Keratinocyte (primary cell): ENCODE data around the gene CRX. TPM values are rescaled to one million over a fixed set of nuclear protein-coding genes. Genes with fewer than 3 reads are reported as not detected.

Experiments
- DNase-seq: peaks from one replicate; pipeline ENCODE4 v3.0.0-alpha.2; 2011; ENCODE audit warnings: low read depth, missing footprints, low spot score
- FAIRE-seq: peaks from 2 replicates; lab custom pipeline; 2011; peaks lifted over from hg19 to GRCh38; lab: Jason Lieb, UNC
- H2AFZ ChIP-seq: 2 replicates; pipeline ENCODE4 v1.6.0; 2012; ENCODE audit warnings: low read length, control low read depth, inconsistent platforms; ENCODE audit not compliant: control insufficient read depth
- H3K27ac ChIP-seq: 2 replicates; pipeline ENCODE4 v1.5.1; 2011; ENCODE audit warnings: low read length; ENCODE audit not compliant: control insufficient read depth, insufficient read depth
- H3K27me3 ChIP-seq: 3 replicates; pipeline ENCODE4 v1.6.0; 2011; ENCODE audit warnings: low read length; ENCODE audit not compliant: control insufficient read depth, insufficient read depth; ENCODE audit errors: extremely low read depth
- H3K36me3 ChIP-seq, 2 experiments: 2 replicates in 1 of 2; 3 replicates in 1 of 2; pipeline ENCODE4 v1.5.1; 2011; ENCODE audit warnings: low read length in 2 of 2, mild to moderate bottlenecking in 1 of 2; ENCODE audit not compliant: control insufficient read depth in 2 of 2, insufficient read depth in 2 of 2; ENCODE audit errors: extremely low read depth in 1 of 2
- H3K4me1 ChIP-seq: 3 replicates; pipeline ENCODE4 v1.5.1; 2011; ENCODE audit warnings: low read length; ENCODE audit not compliant: control insufficient read depth, insufficient read depth; ENCODE audit errors: extremely low read depth
- H3K4me2 ChIP-seq: 3 replicates; pipeline ENCODE4 v1.6.0; 2011; ENCODE audit warnings: low read depth, low read length; ENCODE audit not compliant: control insufficient read depth, insufficient read depth; ENCODE audit errors: extremely low read depth
- H3K4me3 ChIP-seq, 3 experiments: fragments of 200-600 bp in 1 of 3; sonication (generic) in 1 of 3; 2 replicates in 2 of 3; 3 replicates in 1 of 3; pipeline ENCODE4 v1.5.1; 2011 to 2016; ENCODE audit warnings: low read length in 3 of 3, mild to moderate bottlenecking in 3 of 3, control low read depth in 2 of 3, inconsistent platforms in 1 of 3, low read depth in 1 of 3, mixed read lengths in 1 of 3, mixed run types in 1 of 3, moderate library complexity in 1 of 3; ENCODE audit not compliant: control insufficient read depth in 2 of 3, insufficient read depth in 2 of 3; ENCODE audit errors: extremely low read depth in 1 of 3
- H3K79me2 ChIP-seq: 2 replicates; pipeline ENCODE4 v1.6.0; 2012; ENCODE audit warnings: low read length; ENCODE audit not compliant: control insufficient read depth, insufficient read depth
- H3K9ac ChIP-seq: 3 replicates; pipeline ENCODE4 v1.6.0; 2011; ENCODE audit warnings: low read length; ENCODE audit not compliant: control insufficient read depth, insufficient read depth; ENCODE audit errors: extremely low read depth
- H3K9me1 ChIP-seq: 3 replicates; pipeline ENCODE4 v1.6.0; 2011; ENCODE audit warnings: low read length; ENCODE audit not compliant: control insufficient read depth, insufficient read depth; ENCODE audit errors: extremely low read depth
- H3K9me3 ChIP-seq: 2 replicates; pipeline ENCODE4 v1.5.1; 2012; ENCODE audit warnings: low read depth, low read length; ENCODE audit not compliant: control insufficient read depth
- H4K20me1 ChIP-seq: 3 replicates; pipeline ENCODE4 v1.6.0; 2011; ENCODE audit warnings: low read length; ENCODE audit not compliant: control insufficient read depth, insufficient read depth; ENCODE audit errors: extremely low read depth
- CTCF ChIP-seq, 3 experiments: IDR thresholded peaks in 1 of 3; conservative IDR thresholded peaks in 1 of 3; optimal IDR thresholded peaks in 1 of 3; 2 replicates in 2 of 3; 3 replicates in 1 of 3; pipeline versions ENCODE3 to v1.5.1; 2011; ENCODE audit warnings: low read length in 3 of 3, mild to moderate bottlenecking in 3 of 3, moderate library complexity in 2 of 3, control low read depth in 1 of 3, inconsistent platforms in 1 of 3; ENCODE audit not compliant: insufficient read depth in 2 of 3; ENCODE audit errors: extremely low read depth in 1 of 3
- EZH2 ChIP-seq: IDR thresholded peaks from one replicate; pipeline ENCODE4 v1.6.1; 2012; ENCODE audit warnings: inconsistent platforms, mild to moderate bottlenecking, low read length, moderate library complexity
- dilution Hi-C: fragments of 300-500 bp; cut with MboI; formaldehyde crosslinking; loops from one replicate; pipeline ENCODE4 v1.7.0; 2020; ENCODE audit warnings: low sequenced_read_pairs; ENCODE audit not compliant: extremely low pct_ligation_motif_present
- polyA plus RNA-seq, 5 experiments: library from polyadenylated mRNA; depleted of rRNA in 3 of 5; stranded (reverse) in 3 of 5; stranded (forward) in 1 of 5; unstranded in 1 of 5; fragments of >200 nt; gene quantifications; 1 replicate in 1 of 5; 2 replicates in 3 of 5; 3 replicates in 1 of 5; pipeline versions ENCODE4 v1.2.1 to v1.2.3, GENCODE V29; 2011 to 2012; ENCODE audit warnings: missing spikeins in 2 of 5, low read depth in 1 of 5, low replicate concordance in 1 of 5

Gene CRX
- polyA plus RNA-seq, 1 donor (not counting 4 experiments of a cell fraction or from before 2014, with no cell fraction given) = not detected

- FAIRE-seq (no peak), DNase-seq (no peak)
- H3K4me3 ChIP-seq = no peak overlapping the region
- no peak overlapping the region for H3K9ac ChIP-seq
- H2AFZ ChIP-seq = no peak overlapping the region
- H3K9me1 ChIP-seq = no peaks in the 10 kb centered on the region
- no peaks in the 10 kb centered on the region for H3K9me3 ChIP-seq
- no peaks in the 10 kb centered on the region for H4K20me1 ChIP-seq
- H3K4me1 ChIP-seq = no peaks in the 10 kb centered on the region
- H3K27ac ChIP-seq = no peak overlapping the region
- dilution Hi-C loops = no loop called here
- no peaks in the 10 kb centered on the region for H3K27me3 ChIP-seq
- TF ChIP-seq EZH2 (no peak), CTCF (optimal IDR thresholded peaks at IDR 0.05 in 1 of 3, IDR thresholded peaks at IDR 0.05 in 1 of 3, conservative IDR thresholded peaks at IDR 0.05 in 1 of 3; ENCODE audit: extremely low read depth in 1 of 3, insufficient read depth in 2 of 3, low read length in 3 of 3) (no peak)
- no peaks in the 10 kb centered on the region for H3K79me2 ChIP-seq
- H3K4me2 ChIP-seq = no peak overlapping the region
- H3K36me3 ChIP-seq = no peaks in the 10 kb centered on the region
Measured at GRCh38 chr19:47797996-47798903, 23.5 kb upstream of the CRX start.

- FAIRE-seq (no peak), DNase-seq (no peak)
- TF ChIP-seq EZH2 (no peak), CTCF (optimal IDR thresholded peaks at IDR 0.05 in 1 of 3, IDR thresholded peaks at IDR 0.05 in 1 of 3, conservative IDR thresholded peaks at IDR 0.05 in 1 of 3; ENCODE audit: extremely low read depth in 1 of 3, insufficient read depth in 2 of 3, low read length in 3 of 3) (no peak)
- H3K4me3 ChIP-seq = no peak overlapping the region
- H2AFZ ChIP-seq = no peak overlapping the region
- dilution Hi-C loops = no loop called here
- H3K36me3 ChIP-seq = no peaks in the 10 kb centered on the region
- H3K27ac ChIP-seq = no peak overlapping the region
- no peak overlapping the region for H3K9ac ChIP-seq
- H4K20me1 ChIP-seq = no peaks in the 10 kb centered on the region
- no peak overlapping the region for H3K4me2 ChIP-seq
- H3K9me3 ChIP-seq = no peaks in the 10 kb centered on the region
- no peaks in the 10 kb centered on the region for H3K79me2 ChIP-seq
- H3K4me1 ChIP-seq = no peaks in the 10 kb centered on the region
- no peaks in the 10 kb centered on the region for H3K27me3 ChIP-seq
- H3K9me1 ChIP-seq = no peaks in the 10 kb centered on the region
Measured at GRCh38 chr19:47798904-47799266, 22.9 kb upstream of the CRX start.
